ENCODE results near the gene PCDHGA8. TPM values are rescaled to one million over a fixed set of nuclear protein-coding genes. Genes with fewer than 3 reads are reported as not detected.
"Not testable (repeated sequence)": the region's sequence is repeated elsewhere in the genome, so short reads cannot be mapped to it uniquely, and the experiment has no call there.

Gene PCDHGA8
- total and polyA plus RNA-seq, 4 donors = 0.02 to 0.75 (median 0.13) TPM

DNA sequence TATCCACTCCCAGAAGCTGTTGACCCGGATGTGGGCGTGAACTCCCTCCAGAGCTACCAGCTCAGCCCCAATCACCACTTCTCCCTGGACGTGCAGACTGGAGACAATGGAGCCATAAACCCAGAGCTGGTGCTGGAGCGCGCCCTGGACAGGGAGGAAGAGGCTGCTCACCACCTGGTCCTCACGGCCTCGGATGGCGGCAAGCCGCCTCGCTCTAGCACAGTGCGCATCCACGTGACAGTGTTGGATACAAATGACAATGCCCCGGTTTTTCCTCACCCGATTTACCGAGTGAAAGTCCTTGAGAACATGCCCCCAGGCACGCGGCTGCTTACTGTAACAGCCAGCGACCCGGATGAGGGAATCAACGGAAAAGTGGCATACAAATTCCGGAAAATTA, 834 bp downstream of the PCDHGA8 start:
- no peak for DNase-seq (ENCODE audit: low spot score)
- peaks cover 0 to 2% (median 0%) of the 10 kb centered on the region in 4 donors for H3K4me1 ChIP-seq (ENCODE audit: control insufficient read depth in 4 of 4, insufficient read depth in 4 of 4, low read length in 3 of 4)
- 33% methylated on average over 21 of the region's 21 CpGs for WGBS
- no peak overlapping the region for H3K9ac ChIP-seq (ENCODE audit: low read depth in 1 of 2, low read length in 2 of 2)
- H3K36me3 ChIP-seq (ENCODE audit: control insufficient read depth in 4 of 4, insufficient read depth in 3 of 4, low read depth in 1 of 4, low read length in 3 of 4) = peaks cover 0 to 6% (median 0%) of the 10 kb centered on the region in 4 donors
- no peak overlapping the region for H3K27ac ChIP-seq (ENCODE audit: low read depth in 1 of 2, low read length in 2 of 2)
- peaks cover 36 to 78% (median 39%) of the 10 kb centered on the region in 4 donors for H3K9me3 ChIP-seq (ENCODE audit: control insufficient read depth in 4 of 4, low read length in 3 of 4)
- H3K4me3 ChIP-seq (ENCODE audit: low read depth in 1 of 3, low read length in 3 of 3) = peak overlapping the region in 2 of 3 donors; percentile 34 to 47
- peaks cover 0 to 4% (median 0%) of the 10 kb centered on the region in 4 donors for H3K27me3 ChIP-seq (ENCODE audit: control insufficient read depth in 4 of 4, insufficient read depth in 4 of 4, low read length in 3 of 4)
- TF ChIP-seq FOXA1 (IDR thresholded peaks at IDR 0.05) (no peak), RAD21 (IDR thresholded peaks at IDR 0.05) (no peak)
- TF ChIP-seq, protein P1, sequence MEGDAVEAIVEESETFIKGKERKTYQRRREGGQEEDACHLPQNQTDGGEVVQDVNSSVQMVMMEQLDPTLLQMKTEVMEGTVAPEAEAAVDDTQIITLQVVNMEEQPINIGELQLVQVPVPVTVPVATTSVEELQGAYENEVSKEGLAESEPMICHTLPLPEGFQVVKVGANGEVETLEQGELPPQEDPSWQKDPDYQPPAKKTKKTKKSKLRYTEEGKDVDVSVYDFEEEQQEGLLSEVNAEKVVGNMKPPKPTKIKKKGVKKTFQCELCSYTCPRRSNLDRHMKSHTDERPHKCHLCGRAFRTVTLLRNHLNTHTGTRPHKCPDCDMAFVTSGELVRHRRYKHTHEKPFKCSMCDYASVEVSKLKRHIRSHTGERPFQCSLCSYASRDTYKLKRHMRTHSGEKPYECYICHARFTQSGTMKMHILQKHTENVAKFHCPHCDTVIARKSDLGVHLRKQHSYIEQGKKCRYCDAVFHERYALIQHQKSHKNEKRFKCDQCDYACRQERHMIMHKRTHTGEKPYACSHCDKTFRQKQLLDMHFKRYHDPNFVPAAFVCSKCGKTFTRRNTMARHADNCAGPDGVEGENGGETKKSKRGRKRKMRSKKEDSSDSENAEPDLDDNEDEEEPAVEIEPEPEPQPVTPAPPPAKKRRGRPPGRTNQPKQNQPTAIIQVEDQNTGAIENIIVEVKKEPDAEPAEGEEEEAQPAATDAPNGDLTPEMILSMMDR (IDR thresholded peaks at IDR 0.05; ENCODE audit: low read depth, low read length, missing input control) = no peak

- H3K9me3 ChIP-seq (ENCODE audit: control insufficient read depth in 4 of 4, low read length in 3 of 4) = peaks cover 29 to 76% (median 36%) of the 10 kb centered on the region in 4 donors
- H3K27ac ChIP-seq (ENCODE audit: low read depth in 1 of 2, low read length in 2 of 2); H3K27me3 ChIP-seq (ENCODE audit: control insufficient read depth in 4 of 4, insufficient read depth in 4 of 4, low read length in 3 of 4); DNase-seq (ENCODE audit: low spot score); H3K4me3 ChIP-seq (ENCODE audit: low read depth in 1 of 3, low read length in 3 of 3); H3K4me1 ChIP-seq (ENCODE audit: control insufficient read depth in 4 of 4, insufficient read depth in 4 of 4, low read length in 3 of 4); H3K36me3 ChIP-seq (ENCODE audit: control insufficient read depth in 4 of 4, insufficient read depth in 3 of 4, low read depth in 1 of 4, low read length in 3 of 4); H3K9ac ChIP-seq (ENCODE audit: low read depth in 1 of 2, low read length in 2 of 2): not testable (repeated sequence)
- 36% methylated on average over 44 of the region's 53 CpGs for WGBS
Measured at GRCh38 chr5:141394401-141395187, 2.2 kb downstream of the PCDHGA8 start.

DNA sequence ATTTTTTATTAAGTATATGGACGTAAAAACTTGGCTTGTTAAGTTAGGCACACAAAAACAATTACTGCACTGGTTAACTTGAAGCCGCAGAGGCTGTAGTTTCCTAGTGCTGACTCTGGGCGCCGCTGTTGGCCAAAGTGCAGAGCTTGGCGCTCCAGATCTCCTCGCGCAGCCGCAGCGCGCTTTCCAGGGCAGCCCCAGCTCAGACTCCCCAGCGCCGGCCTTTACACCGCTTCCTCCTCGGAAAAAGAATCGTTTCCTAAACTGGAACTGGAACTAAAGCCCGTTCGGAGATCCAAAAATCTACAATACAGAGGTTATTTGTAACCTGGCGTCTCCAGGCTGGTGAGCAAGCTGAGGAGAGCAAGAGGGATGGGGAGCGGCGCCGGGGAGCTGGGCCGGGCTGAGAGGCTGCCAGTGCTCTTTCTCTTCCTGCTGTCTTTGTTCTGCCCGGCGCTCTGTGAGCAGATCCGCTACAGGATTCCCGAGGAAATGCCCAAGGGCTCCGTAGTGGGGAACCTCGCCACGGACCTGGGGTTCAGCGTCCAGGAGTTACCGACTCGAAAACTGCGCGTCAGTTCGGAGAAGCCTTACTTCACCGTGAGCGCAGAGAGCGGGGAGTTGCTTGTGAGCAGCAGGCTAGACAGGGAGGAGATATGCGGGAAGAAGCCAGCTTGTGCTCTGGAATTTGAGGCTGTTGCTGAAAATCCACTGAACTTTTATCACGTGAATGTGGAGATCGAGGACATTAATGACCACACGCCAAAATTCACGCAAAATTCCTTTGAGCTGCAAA, 5.5 kb downstream of the PCDHGA8 start, which contains the start of gene PCDHGB5:
Gene PCDHGB5 (plus strand): TSS at position 192 of the 796 bp plus-strand sequence. CDS start 181 bp downstream, at position 373.
- not testable (repeated sequence) for H3K27me3 ChIP-seq (ENCODE audit: control insufficient read depth in 4 of 4, insufficient read depth in 4 of 4, low read length in 3 of 4); DNase-seq (ENCODE audit: low spot score); H3K36me3 ChIP-seq (ENCODE audit: control insufficient read depth in 4 of 4, insufficient read depth in 3 of 4, low read depth in 1 of 4, low read length in 3 of 4); H3K4me1 ChIP-seq (ENCODE audit: control insufficient read depth in 4 of 4, insufficient read depth in 4 of 4, low read length in 3 of 4); H3K9ac ChIP-seq (ENCODE audit: low read depth in 1 of 2, low read length in 2 of 2); H3K27ac ChIP-seq (ENCODE audit: low read depth in 1 of 2, low read length in 2 of 2)
- peak within 1 kb of the TSS; percentile 41 to 54 (median 45) for H3K4me3 ChIP-seq (ENCODE audit: low read depth in 1 of 3, low read length in 3 of 3)
- H3K9me3 ChIP-seq (ENCODE audit: control insufficient read depth in 4 of 4, low read length in 3 of 4) = peaks cover 20 to 67% (median 36%) of the 10 kb centered on the region in 4 donors
- TF ChIP-seq RAD21 (IDR thresholded peaks at IDR 0.05) = peak; percentile 68 to 73
- TF ChIP-seq, protein P1 (IDR thresholded peaks at IDR 0.05; ENCODE audit: low read depth, low read length, missing input control) = peak; percentile 64
- WGBS = 7% methylated on average over 24 of the region's 43 CpGs

Measured in liver (tissue), 9 donors.